Neural crest cell (in vitro differentiated cells): ENCODE data around the gene PSMG4. TPM values are rescaled to one million over a fixed set of nuclear protein-coding genes. Genes with fewer than 3 reads are reported as not detected.

ENCODE experiments used
- DNase-seq: peaks from one replicate; pipeline ENCODE4 v3.0.0; 2021; ENCODE audit warnings: low read depth, mixed read lengths, low spot score
- H3K27ac Mint-ChIP-seq: one replicate; pipeline ENCODE4 v1.8.0; 2021; ENCODE audit warnings: mild to moderate bottlenecking, mixed read lengths; ENCODE audit not compliant: unreplicated experiment
- H3K27me3 Mint-ChIP-seq: 2 replicates; pipeline ENCODE4 v1.8.0; 2021; ENCODE audit warnings: low read depth, mild to moderate bottlenecking, mixed read lengths
- H3K36me3 Mint-ChIP-seq: 2 replicates; pipeline ENCODE4 v1.8.0; 2021; ENCODE audit warnings: low read depth, mild to moderate bottlenecking, mixed read lengths
- H3K4me1 Mint-ChIP-seq: 2 replicates; pipeline ENCODE4 v1.8.0; 2021; ENCODE audit warnings: mixed read lengths
- H3K4me3 Mint-ChIP-seq: one replicate; pipeline ENCODE4 v1.8.0; 2021; ENCODE audit warnings: mild to moderate bottlenecking, mixed read lengths
- H3K9me3 Mint-ChIP-seq: 2 replicates; pipeline ENCODE4 v1.8.0; 2021; ENCODE audit warnings: mixed read lengths
- CTCF ChIP-seq: fragments of 200-600 bp; sonication (generic); conservative IDR thresholded peaks from 2 replicates; pipeline ENCODE4 v1.5.0; 2021; ENCODE audit warnings: antibody characterized with exemption, mild to moderate bottlenecking
- total RNA-seq: library from RNA; stranded (reverse); gene quantifications from 2 replicates; pipeline ENCODE4 v1.2.1, GENCODE V29; 2021

Gene PSMG4
- total RNA-seq, 1 donor from 2014 or later: 27.9 TPM

GRCh38 chr6:3222506-3223038, 36.2 kb upstream of the PSMG4 start:
- H3K27ac Mint-ChIP-seq: no peak overlapping the region
- peaks cover 41% of the 10 kb centered on the region for H3K4me1 Mint-ChIP-seq
- no peak for TF ChIP-seq CTCF
- H3K36me3 Mint-ChIP-seq: peaks cover 24% of the 10 kb centered on the region
- DNase-seq: no peak
- H3K9me3 Mint-ChIP-seq: peaks cover 8% of the 10 kb centered on the region
- H3K4me3 Mint-ChIP-seq: peak overlapping the region; percentile 77
- peaks cover 6% of the 10 kb centered on the region for H3K27me3 Mint-ChIP-seq

- H3K4me3 Mint-ChIP-seq: peak overlapping the region; percentile 97
- no peak for TF ChIP-seq CTCF
- peaks cover 8% of the 10 kb centered on the region for H3K9me3 Mint-ChIP-seq
- DNase-seq: no peak
- peaks cover 24% of the 10 kb centered on the region for H3K36me3 Mint-ChIP-seq
- peak overlapping the region; percentile 97 for H3K27ac Mint-ChIP-seq
- H3K4me1 Mint-ChIP-seq: peaks cover 54% of the 10 kb centered on the region
- H3K27me3 Mint-ChIP-seq: peaks cover 18% of the 10 kb centered on the region
These were observed 32.7 kb upstream of the PSMG4 start for GRCh38 chr6:3226042-3226441.

- Mint-ChIP-seq H3K4me3 (peak overlapping the region; percentile 97), H3K36me3 (peaks cover 24% of the 10 kb centered on the region), H3K4me1 (peaks cover 56% of the 10 kb centered on the region), H3K27ac (peak overlapping the region; percentile 97), H3K27me3 (peaks cover 21% of the 10 kb centered on the region), H3K9me3 (peaks cover 7% of the 10 kb centered on the region)
- DNase-seq: peak; percentile 63
- TF ChIP-seq CTCF: no peak
These were observed 32.0 kb upstream of the PSMG4 start for GRCh38 chr6:3226481-3227362.

- H3K36me3 Mint-ChIP-seq: peaks cover 21% of the 10 kb centered on the region
- peak; percentile 85 for DNase-seq
- peaks cover 59% of the 10 kb centered on the region for H3K4me1 Mint-ChIP-seq
- peak within 1 kb of the TSS; percentile 97 for H3K27ac Mint-ChIP-seq
- H3K27me3 Mint-ChIP-seq: peaks cover 25% of the 10 kb centered on the region
- no peak for TF ChIP-seq CTCF
- no peaks in the 10 kb centered on the region for H3K9me3 Mint-ChIP-seq
- peak within 1 kb of the TSS; percentile 97 for H3K4me3 Mint-ChIP-seq
These were observed 31.2 kb upstream of the PSMG4 start, which contains the start of gene TUBB2B for GRCh38 chr6:3227363-3228045. TUBB2B (minus strand) TSS chr6:3227653; CDS start chr6:3227543, 110 bp downstream.

GRCh38 chr6:3228046-3228671, 30.6 kb upstream of the PSMG4 start:
- H3K36me3 Mint-ChIP-seq: peaks cover 21% of the 10 kb centered on the region
- no peaks in the 10 kb centered on the region for H3K9me3 Mint-ChIP-seq

More at GRCh38 chr6:3228046-3228671, 30.6 kb upstream of the PSMG4 start:
- Mint-ChIP-seq H3K4me1 (peaks cover 65% of the 10 kb centered on the region), H3K4me3 (peak overlapping the region; percentile 97), H3K27me3 (peaks cover 26% of the 10 kb centered on the region), H3K27ac (peak overlapping the region; percentile 96)
- peak; percentile 76 for DNase-seq
- no peak for TF ChIP-seq CTCF
